NCI-H460 (cell line): ENCODE measurements around the gene CAMK1D. TPM values are rescaled to one million over a fixed set of nuclear protein-coding genes. Genes with fewer than 3 reads are reported as not detected.

ENCODE experiments used
- DNase-seq: peaks from one replicate; pipeline ENCODE4 v3.0.0-alpha.2; 2016; ENCODE audit warnings: low read depth; ENCODE audit errors: extremely low read depth
- total RNA-seq: library from RNA; depleted of rRNA; stranded (reverse); fragments of >200 nt; shearing (Covaris generic); gene quantifications from 2 replicates; pipeline ENCODE4 v1.2.3, GENCODE V29; 2014

CAMK1D gene
- total RNA-seq, 1 experiment from 2014 or later: 0.42 TPM

DNA sequence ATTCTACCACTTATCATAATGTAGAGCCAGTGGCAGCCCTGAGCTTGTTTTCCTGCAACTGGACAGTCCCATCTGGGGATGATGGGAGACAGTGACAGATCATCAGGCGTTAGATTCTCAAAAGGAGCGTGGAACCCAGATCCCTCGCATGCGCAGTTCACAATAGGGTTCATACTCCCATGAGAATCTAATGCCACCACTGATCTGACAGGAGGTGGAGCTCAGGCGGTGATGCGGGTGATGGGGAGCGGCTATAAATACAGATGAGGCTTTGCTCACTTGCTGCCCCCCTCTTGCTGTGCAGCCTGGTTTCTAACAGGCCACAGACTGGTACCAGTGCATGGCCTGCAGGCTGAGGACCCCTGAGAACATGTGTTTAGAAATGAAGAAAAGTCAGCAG lies 260.1 kb downstream of the CAMK1D start:
- DNase-seq: no peak

- no peak for DNase-seq
Measured at GRCh38 chr10:12613136-12613535, 263.8 kb downstream of the CAMK1D start.

DNA sequence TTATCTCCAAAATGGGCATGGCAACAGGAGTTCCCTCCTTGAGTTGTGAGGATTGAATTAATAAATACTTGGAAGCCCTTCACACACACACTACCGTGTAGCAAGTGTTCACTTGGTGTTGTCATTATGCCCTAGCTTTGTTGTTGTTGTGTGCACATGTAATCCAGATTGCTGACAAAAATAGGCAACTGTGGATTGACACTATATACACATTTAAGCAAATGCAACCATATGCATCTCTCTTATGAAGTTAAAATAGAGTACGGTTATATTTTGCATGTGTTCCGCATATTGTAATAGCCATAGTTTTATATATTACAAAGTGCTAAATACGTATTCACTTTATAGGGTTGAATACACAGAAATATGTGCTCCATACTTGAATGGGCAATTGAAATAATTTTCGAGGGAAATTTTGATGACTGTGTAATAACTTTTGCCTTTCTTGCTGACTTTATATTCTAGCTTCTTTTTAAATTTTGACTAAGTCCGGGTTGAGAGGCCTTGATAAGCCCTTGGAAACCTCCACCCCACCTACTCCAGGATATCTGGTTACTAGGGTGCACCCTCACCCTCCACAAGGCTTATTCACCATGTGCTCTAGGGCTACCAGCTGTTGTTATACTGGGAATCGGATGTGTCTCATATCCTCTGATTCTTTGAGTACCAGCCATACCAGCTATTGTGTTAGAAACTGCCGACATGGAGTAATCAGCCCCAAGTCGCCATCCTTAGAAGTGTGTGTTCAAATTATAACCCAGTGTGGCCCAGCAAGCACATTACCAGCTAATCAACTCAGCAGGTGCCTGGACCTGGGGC lies 265.0 kb downstream of the CAMK1D start:
- no peak for DNase-seq

DNA sequence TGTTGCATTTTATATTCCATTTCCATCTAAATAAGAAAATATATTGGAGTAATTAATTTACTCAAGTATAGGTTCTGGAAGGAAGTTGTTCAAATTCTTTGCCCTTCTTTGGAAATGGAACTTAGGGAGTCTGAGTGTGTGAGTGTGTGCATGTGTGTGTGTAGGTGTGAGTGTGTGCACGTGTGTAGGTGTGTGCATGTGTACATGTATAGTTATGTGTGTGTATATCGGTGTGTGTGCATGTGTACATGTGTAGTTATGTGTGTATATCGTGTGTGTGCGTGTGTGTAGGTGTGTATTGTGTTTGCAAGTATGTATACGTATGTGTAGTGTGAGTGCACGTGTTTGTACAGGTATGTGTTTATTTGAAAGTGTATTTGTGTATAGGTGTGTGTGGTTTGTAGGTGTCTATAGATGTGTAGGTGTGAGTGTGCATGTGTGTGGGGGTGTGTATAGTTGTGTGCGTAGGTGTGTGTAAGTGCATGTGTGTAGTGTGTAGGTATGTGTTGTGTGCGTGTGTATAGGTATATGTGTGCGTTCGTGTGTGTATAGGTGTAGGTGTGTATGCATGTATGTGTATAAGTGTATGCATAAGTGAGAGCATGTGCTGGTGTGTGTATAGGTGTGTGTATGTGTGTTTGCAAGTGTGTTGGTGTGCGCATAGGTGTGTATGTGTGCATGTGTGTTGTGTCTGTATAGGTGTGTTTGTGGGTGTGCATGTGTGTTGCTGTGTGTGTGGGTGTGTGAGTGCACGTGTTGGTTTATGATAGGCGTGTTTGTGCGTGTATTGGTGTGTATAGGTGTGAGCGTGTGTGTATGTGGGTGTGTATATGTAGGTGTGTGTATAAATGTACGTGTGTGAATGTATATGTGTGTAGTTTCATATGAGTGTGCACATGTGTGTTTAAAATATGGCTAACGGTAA lies 266.2 kb downstream of the CAMK1D start:
- DNase-seq: no peak

GRCh38 chr10:12617191-12618175 lies 268.1 kb downstream of the CAMK1D start:
- DNase-seq: no peak

- no peak for DNase-seq
Measured at GRCh38 chr10:12622016-12622415, 272.7 kb downstream of the CAMK1D start.

DNA sequence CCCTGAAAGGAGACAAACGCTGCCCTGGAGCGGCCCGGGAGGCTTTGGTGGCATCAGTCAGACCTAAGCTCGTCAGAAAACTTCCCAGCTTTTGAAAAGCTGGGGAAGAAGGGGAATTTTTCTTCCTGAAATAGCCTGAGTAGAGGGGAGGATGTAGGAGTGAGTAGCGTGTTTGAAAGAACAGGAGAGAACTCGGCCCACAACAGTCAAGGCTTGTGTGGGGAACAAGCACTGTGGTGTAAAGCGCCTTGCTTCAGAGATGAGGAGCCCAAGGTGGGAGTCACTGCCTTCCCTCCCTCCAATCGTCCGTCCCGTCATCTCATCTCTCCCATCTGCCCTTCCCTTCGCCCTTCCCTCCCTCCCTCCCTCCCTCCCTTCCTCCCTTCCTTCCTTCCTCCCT lies 273.3 kb downstream of the CAMK1D start:
- DNase-seq: no peak

DNA sequence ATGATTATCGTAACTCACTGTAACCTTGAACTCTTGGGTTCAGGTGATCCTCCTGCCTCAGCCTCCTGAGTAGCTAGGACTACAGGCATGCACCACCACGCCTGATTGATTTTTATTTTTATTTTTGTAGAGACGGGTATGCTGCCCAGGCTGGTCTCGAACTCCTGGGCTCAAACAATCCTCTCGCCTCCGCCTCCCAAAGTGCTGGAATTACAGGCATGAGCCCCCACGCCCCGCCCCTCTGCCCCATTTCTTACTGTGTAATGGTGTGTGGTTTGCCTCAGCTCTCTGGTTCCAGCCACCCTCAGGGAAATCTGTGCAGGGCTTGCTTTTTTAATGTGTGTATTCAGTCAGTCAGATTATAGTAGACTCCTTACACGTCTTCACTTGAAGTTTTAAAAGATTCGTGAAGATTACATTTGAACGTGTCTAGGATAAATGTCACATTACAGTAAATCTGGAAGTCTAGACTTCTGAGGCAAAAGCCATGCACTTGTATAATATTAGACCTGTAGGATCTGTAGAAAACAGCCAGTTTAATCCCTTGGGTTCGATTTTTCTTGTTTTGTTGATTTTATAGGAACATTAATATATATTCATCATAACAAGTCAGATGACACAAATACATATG lies 276.2 kb downstream of the CAMK1D start:
- no peak for DNase-seq

- no peak for DNase-seq
Measured at GRCh38 chr10:12628153-12628552, 278.8 kb downstream of the CAMK1D start.

DNA sequence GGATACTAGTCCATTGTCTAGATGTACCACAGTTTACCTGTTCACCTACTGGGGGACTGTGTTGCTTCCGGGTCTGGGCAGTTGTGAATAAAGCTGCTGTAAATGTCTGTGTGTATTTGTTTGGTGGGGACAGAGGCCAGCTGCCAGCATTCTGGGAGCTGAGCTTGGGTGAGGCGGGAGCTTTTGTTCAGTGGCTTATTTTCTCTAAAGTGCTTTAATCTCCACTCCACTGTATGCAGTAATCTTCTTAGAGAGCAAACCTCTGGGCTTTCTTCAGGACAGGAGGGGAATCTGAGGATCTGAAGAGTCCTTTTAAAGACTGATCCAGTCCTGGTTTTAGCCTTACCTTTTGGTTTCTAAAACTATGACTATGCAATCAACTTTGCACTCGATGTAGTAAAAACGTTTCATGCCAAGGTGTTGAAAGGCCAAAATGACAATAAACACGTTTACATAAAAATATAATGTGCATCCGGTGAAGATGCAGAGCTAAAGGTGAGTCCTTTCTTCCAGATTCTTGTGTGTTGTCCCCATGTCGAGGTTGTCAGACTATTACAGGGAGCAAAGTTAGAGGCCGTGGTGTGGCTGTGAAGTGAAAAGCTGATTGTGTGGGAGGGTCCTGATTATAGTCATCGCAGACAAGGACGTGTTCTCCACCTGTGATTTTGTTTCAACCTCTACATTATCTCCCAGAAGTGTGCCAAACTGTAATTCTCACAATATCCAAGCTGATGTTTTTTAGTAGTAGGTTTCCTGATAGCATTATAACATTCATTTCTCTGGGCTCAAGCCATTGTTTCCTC lies 279.8 kb downstream of the CAMK1D start:
- no peak for DNase-seq

- no peak for DNase-seq
Measured at GRCh38 chr10:12629767-12630165, 280.4 kb downstream of the CAMK1D start.

DNA sequence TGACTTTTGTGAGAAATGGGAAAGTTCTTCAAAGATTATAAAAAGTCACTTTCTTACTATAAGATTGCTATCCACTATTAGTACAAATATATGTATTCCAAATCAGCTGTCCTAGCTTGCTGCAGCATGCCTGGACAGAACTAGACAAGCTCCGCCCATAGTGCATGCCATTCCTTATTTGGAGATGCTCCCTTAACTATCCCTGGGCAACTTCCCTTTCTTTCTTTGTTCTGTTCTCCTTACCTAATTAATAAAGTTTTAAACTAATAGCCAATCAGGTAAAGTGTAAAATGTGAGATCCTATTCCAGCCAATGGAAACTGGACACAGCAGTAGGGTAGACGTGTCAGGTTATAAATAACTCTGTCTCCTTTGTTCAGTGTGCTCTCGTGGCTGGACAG lies 281.9 kb downstream of the CAMK1D start:
- DNase-seq: no peak

DNA sequence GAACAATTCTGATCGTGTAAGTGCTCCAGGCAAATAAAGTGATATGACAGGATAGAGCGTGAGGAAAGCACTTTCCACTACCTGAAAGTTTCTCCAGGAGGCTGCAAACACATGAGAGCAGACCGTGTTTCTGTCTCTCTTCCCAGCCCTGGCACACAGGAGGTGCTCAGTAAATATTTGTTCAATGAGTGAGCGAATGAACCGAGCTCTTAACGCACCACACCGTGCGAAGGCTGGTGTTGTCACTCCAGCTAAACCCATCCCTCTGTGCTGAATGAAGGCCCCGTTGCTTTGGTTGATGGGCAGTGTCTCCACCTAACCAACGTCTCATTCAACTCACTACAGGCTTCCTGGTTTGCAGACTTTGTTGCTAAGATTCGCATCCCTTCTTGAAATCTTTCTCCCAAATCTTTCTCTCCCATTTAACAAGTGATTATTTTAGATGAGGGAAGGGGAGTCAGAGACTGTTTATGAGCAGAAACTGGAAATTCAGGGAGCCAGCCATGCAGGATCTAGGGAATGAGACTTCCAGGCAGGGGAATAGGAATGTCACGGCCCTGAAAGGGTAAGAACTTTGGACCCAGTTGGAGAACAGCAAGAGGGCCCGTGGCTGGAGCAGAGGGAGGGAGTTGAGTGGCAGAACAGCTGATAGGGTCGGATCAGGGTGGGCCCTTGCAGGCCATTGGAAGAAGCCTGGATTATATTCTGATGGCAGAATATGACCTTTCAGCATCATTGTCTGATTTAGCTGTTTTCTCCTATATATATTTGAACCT lies 282.6 kb downstream of the CAMK1D start:
- no peak for DNase-seq

DNA sequence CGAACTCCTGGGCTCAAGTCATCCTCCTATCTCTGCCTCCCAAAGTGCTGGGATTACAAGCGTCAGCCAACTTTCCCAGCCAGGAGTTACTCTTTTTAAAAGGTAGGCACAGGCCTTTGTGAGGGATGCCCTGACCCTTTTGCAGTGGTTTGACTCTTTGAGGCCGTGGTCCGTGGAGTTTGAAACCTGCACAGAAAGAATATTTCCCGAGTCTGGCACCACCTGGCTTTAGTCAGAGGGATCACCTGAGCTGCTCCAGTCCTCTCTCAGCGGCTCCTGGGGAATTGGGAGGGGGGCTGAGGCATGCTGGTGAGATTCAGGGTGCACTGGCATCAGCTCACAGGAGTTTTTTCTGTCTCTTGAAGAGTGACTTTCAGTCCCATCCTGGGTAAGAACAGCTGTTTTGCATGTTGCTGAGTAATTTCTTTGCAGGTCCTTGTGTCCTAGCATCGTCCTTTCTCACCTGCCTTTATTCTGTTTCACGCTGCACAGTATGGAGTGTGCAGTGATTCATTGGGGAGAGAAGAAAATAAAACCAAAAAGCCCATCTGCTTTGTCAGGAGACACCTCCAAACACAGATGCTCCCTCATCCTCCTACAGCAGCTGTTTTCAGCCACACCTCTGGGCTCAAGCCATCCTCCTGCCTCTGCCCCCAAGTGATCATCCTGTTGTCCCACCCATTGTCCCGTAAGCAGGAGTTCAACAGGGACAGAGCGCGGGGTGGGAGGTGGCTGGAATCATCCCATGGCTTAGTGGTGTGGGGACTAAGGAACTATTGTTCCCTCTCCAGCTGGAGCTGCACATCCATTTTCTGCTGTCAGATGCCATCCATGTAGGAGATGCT lies 284.7 kb downstream of the CAMK1D start:
- no peak for DNase-seq

- no peak for DNase-seq
Measured at GRCh38 chr10:12634621-12634931, 285.2 kb downstream of the CAMK1D start.

GRCh38 chr10:12635127-12635541 lies 285.8 kb downstream of the CAMK1D start:
- DNase-seq: no peak

GRCh38 chr10:12636571-12636970 lies 287.2 kb downstream of the CAMK1D start:
- no peak for DNase-seq

DNA sequence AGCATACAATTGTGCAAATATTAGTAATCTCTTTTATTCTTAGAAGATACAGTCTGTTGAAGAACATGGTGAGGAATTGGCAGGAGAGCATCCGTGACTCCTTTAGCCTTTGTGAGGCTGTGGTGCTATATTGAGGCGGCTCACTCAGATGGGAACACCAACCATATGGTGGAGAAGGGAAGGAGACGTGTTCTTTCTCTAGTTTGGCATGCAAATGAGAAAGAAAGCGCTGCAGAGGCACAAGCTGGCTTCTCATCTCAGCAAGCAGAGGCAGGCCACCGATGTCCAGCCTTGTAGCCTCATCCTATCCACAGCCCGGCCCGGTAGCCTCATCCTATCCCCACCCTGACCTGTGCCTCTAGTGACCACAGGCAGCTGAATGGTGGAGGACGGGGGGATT lies 288.3 kb downstream of the CAMK1D start:
- DNase-seq: no peak
